MM.1S (cell line): ENCODE data around the gene SLC27A6.

ENCODE experiments used
- DNase-seq: peaks from one replicate; pipeline ENCODE4 v3.0.0-alpha.2; 2015
- H2AFZ ChIP-seq: fragments of 300-600 bp; sonication (generic); 2 replicates; pipeline ENCODE4 v1.6.0; 2016; ENCODE audit warnings: antibody characterized with exemption, low read length
- H3F3A ChIP-seq: fragments of 300-600 bp; sonication (generic); 2 replicates; pipeline ENCODE4 v1.6.1; 2016; ENCODE audit warnings: mild to moderate bottlenecking, antibody characterized with exemption, low read length, moderate library complexity, mixed read lengths; ENCODE audit not compliant: insufficient read depth
- H3K27ac ChIP-seq: fragments of 300-600 bp; sonication (generic); 2 replicates; pipeline ENCODE4 v1.5.1; 2016; ENCODE audit warnings: mild to moderate bottlenecking, low read length
- H3K27me3 ChIP-seq: fragments of 300-600 bp; sonication (generic); replicated peaks from 2 replicates; pipeline ENCODE4 v1.6.0; 2016; ENCODE audit warnings: low read length; ENCODE audit not compliant: insufficient read depth
- H3K36me3 ChIP-seq: fragments of 300-600 bp; sonication (generic); replicated peaks from 2 replicates; pipeline ENCODE4 v1.6.1; 2016; ENCODE audit warnings: mild to moderate bottlenecking, low read length, mixed read lengths; ENCODE audit not compliant: insufficient read depth
- H3K4me1 ChIP-seq: fragments of 300-600 bp; sonication (generic); 2 replicates; pipeline ENCODE4 v1.6.1; 2016; ENCODE audit warnings: low read length, mixed read lengths
- H3K4me2 ChIP-seq: fragments of 300-600 bp; sonication (generic); 2 replicates; pipeline ENCODE4 v1.6.0; 2016; ENCODE audit warnings: low read depth, low read length
- H3K4me3 ChIP-seq: fragments of 300-600 bp; sonication (generic); 2 replicates; pipeline ENCODE4 v1.5.1; 2016; ENCODE audit warnings: low read length, mixed read lengths
- H3K79me2 ChIP-seq: fragments of 300-600 bp; sonication (generic); 2 replicates; pipeline ENCODE4 v1.6.1; 2016; ENCODE audit warnings: mixed run types, low read length, mixed read lengths
- H3K9ac ChIP-seq: fragments of 300-600 bp; sonication (generic); 2 replicates; pipeline ENCODE4 v1.6.1; 2016; ENCODE audit warnings: low read length, mixed read lengths
- H3K9me2 ChIP-seq: fragments of 300-600 bp; sonication (generic); replicated peaks from 2 replicates; pipeline ENCODE4 v1.6.1; 2016; ENCODE audit warnings: mild to moderate bottlenecking, low read length, mixed read lengths; ENCODE audit not compliant: insufficient read depth
- H3K9me3 ChIP-seq: fragments of 300-600 bp; sonication (generic); replicated peaks from 2 replicates; pipeline ENCODE4 v1.6.1; 2016; ENCODE audit warnings: mild to moderate bottlenecking, low read length, mixed read lengths; ENCODE audit not compliant: insufficient read depth
- H4K20me1 ChIP-seq: fragments of 300-600 bp; sonication (generic); 2 replicates; pipeline ENCODE4 v1.6.1; 2016; ENCODE audit warnings: mild to moderate bottlenecking, low read length, moderate library complexity, mixed read lengths; ENCODE audit not compliant: insufficient read depth
- CTCF ChIP-seq: fragments of 300-600 bp; sonication (generic); IDR thresholded peaks from 2 replicates; pipeline ENCODE4 v1.5.1; 2016; ENCODE audit warnings: antibody characterized with exemption, low read length, mixed read lengths
- EZH2 ChIP-seq: fragments of 300-600 bp; sonication (generic); optimal IDR thresholded peaks from 2 replicates; pipeline ENCODE3; 2017; ENCODE audit warnings: low read depth, mild to moderate bottlenecking, antibody characterized with exemption, low read length, mixed read lengths
- EZH2phosphoT487 ChIP-seq: fragments of 300-600 bp; sonication (generic); IDR thresholded peaks from 2 replicates; pipeline ENCODE4 v1.6.1; 2018; ENCODE audit warnings: antibody characterized with exemption, low read length

The SLC27A6 gene

GRCh38 chr5:129002527-129002842 lies 37.2 kb downstream of the SLC27A6 start:
- H2AFZ ChIP-seq, result no peak overlapping the region

GRCh38 chr5:129003232-129003631 lies 37.9 kb downstream of the SLC27A6 start:
- Histone ChIP-seq H3K9me2 (no peaks in the 10 kb centered on the region), H2AFZ (no peak overlapping the region), H3K9me3 (no peaks in the 10 kb centered on the region), H3K4me1 (no peaks in the 10 kb centered on the region), H3K4me3 (no peak overlapping the region), H3K36me3 (no peaks in the 10 kb centered on the region), H3K9ac (no peak overlapping the region), H3K79me2 (no peaks in the 10 kb centered on the region), H4K20me1 (no peaks in the 10 kb centered on the region), H3K27ac (no peak overlapping the region), H3K4me2 (no peak overlapping the region), H3F3A (no peaks in the 10 kb centered on the region), H3K27me3 (no peaks in the 10 kb centered on the region)
- TF ChIP-seq CTCF, result no peak
- no peak for TF ChIP-seq EZH2phosphoT487
- no peak for TF ChIP-seq EZH2
- DNase-seq, result no peak

More at GRCh38 chr5:129002527-129002842, 37.2 kb downstream of the SLC27A6 start:
- Histone ChIP-seq H3F3A (no peaks in the 10 kb centered on the region), H3K9ac (no peak overlapping the region), H4K20me1 (no peaks in the 10 kb centered on the region), H3K9me2 (no peaks in the 10 kb centered on the region), H3K4me1 (no peaks in the 10 kb centered on the region), H3K79me2 (no peaks in the 10 kb centered on the region), H3K4me2 (no peak overlapping the region), H3K27me3 (no peaks in the 10 kb centered on the region), H3K4me3 (no peak overlapping the region), H3K27ac (no peak overlapping the region), H3K36me3 (no peaks in the 10 kb centered on the region), H3K9me3 (no peaks in the 10 kb centered on the region)
- TF ChIP-seq CTCF, result no peak
- TF ChIP-seq EZH2, result no peak
- TF ChIP-seq EZH2phosphoT487, result no peak
- no peak for DNase-seq

GRCh38 chr5:129014185-129014584 lies 48.9 kb downstream of the SLC27A6 start:
- Histone ChIP-seq H3K27ac (no peak overlapping the region), H2AFZ (no peak overlapping the region)
- no peak for DNase-seq

More at GRCh38 chr5:129014185-129014584, 48.9 kb downstream of the SLC27A6 start:
- Histone ChIP-seq H3K4me2 (no peak overlapping the region), H3K27me3 (no peaks in the 10 kb centered on the region), H4K20me1 (no peaks in the 10 kb centered on the region), H3F3A (no peaks in the 10 kb centered on the region), H3K9ac (no peak overlapping the region), H3K9me3 (no peaks in the 10 kb centered on the region), H3K36me3 (no peaks in the 10 kb centered on the region; the same call in 1 of the 2 replicates), H3K79me2 (no peaks in the 10 kb centered on the region), H3K4me1 (no peaks in the 10 kb centered on the region), H3K9me2 (no peaks in the 10 kb centered on the region), H3K4me3 (no peak overlapping the region)
- TF ChIP-seq CTCF, result no peak
- TF ChIP-seq EZH2phosphoT487, result no peak
- no peak for TF ChIP-seq EZH2
